NCI-H128 (cell line): Measurements from ENCODE around the gene SLC31A2.
A peak's percentile ranks its signal among the peaks of the same experiment; 100 is the strongest.
"Not testable (repeated sequence)": the region's sequence is repeated elsewhere in the genome, so short reads cannot be mapped to it uniquely, and the experiment has no call there.

Experiments
- DNase-seq: peaks from one replicate; lab custom pipeline; 2025; ENCODE audit not compliant: unreplicated experiment; lab: John Stamatoyannopoulos, UW

SLC31A2 gene, protein sequence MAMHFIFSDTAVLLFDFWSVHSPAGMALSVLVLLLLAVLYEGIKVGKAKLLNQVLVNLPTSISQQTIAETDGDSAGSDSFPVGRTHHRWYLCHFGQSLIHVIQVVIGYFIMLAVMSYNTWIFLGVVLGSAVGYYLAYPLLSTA

DNA sequence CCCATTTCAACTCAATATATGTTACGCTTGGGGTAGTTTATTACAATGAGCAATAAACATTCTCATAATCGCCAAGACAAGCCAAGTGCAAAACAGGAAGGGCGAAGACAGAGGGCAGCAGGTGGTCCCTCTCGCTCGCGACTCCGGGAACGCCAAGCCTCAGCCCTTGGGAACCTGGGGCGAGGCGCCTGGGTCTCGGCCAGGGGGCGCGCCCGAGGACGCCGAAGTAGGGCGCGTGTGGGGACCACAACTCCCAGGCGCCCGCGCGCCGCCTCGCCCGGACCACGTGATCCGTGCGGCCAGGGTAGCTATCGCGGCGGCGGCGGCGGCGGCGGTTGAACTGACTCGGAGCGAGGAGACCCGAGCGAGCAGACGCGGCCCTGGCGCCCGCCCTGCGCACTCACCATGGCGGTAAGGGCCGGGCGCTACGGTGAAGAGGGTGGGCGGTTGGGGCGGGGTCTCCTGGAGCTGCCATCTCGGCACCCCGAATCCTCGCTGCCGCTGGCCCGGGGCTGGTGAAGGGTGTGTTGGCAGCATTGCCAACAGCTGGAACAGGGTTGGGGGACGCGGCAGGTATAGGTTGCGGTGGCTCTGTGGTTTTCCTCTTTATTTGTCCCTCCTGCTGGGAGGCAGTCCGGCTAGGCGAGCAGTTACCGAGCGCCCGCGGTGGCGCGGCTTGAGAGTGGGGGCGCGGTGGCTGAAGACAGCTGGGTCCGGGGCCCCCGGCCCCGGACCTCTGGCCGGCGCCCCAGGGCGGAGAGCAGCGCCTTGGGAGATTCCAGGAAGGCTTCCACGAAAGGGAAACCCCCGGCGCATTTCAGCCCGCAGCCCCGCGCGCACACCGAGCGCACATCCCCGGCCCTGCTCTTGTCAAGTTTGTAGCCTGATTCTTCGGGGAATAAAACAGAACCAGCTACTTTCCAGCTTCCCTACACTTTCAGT lies at the start of gene SLC31A2:
TSS of gene SLC31A2 (plus strand) at position 338 of the 942 bp plus-strand sequence. CDS start at position 406, 68 bp downstream.
- peak; percentile 87 for DNase-seq

DNA sequence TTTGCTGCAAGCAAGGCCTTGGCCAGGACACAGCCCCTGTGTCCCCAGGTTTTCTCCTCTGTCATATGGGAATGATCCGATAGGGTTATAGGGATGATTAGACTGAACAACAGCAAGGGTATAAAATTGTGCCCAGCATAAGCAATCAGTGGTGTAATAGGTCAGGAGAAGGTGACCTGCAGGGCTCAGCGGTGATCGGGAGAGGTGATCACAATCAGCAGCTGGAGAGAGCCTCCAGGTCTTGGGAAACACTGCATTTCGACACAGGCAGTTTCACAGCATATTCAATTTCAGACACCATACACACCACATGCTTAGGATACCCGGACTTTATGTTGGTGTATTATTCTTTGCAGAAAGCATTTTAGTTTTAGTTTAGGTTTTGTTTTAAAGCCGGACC lies 45.5 kb upstream of the SLC31A2 start:
- DNase-seq: not testable (repeated sequence)

DNA sequence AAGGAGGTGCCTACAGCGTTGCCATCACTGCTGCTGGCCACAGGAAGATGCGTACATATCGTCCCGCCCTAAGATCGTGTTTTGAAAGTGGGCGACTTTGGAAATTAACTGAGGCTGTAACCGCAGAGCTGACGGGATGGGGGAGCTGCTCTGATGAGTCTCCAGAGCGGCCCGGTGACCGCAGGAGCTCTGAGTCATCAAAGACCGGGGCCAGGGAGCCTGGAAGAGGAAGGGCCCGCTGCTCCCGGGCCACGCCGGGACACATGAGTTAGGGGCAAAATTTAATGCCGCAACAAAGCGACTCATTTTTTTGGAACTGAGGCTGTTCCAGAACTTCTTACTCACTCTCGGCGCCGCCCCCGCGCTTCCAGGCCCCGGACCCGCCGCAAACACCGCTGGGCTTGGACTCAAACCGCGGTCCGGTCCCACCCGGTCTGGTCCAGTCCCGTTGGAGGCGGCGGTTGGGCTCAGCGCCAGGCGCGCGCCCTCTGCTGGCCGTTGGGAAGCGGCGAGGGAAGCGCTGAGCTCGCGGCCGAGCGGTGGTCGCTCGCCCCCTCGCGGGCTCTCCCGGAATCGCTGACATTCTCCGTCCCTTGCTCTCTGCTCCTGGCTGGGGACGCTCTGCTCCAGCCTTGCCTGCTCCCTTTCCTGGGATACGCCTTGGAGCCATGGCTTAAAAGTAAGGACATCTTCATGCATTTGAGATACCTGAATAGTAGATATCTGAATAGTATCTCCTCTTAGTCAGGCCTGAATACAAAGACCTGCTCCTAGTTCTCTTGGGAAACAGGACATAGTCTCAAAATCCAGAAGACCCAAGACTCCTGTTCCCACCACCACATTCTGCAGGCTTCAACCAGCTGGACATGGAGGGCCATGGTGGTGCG lies 39.5 kb upstream of the SLC31A2 start:
- not testable (repeated sequence) for DNase-seq

DNA sequence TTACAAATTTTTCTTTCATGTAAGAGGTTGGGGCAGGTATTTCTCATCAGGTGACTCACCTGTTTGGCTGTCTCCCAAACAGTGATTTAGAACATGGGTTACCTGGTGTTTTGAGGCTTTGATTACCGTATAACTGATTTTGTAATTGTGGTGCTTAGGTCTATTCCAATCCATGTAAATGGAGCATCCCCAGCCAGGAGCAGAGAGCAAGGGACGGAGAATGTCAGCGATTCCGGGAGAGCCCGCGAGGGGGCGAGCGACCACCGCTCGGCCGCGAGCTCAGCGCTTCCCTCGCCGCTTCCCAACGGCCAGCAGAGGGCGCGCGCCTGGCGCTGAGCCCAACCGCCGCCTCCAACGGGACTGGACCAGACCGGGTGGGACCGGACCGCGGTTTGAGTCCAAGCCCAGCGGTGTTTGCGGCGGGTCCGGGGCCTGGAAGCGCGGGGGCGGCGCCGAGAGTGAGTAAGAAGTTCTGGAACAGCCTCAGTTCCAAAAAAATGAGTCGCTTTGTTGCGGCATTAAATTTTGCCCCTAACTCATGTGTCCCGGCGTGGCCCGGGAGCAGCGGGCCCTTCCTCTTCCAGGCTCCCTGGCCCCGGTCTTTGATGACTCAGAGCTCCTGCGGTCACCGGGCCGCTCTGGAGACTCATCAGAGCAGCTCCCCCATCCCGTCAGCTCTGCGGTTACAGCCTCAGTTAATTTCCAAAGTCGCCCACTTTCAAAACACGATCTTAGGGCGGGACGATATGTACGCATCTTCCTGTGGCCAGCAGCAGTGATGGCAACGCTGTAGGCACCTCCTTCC lies 37.9 kb upstream of the SLC31A2 start:
- not testable (repeated sequence) for DNase-seq

DNA sequence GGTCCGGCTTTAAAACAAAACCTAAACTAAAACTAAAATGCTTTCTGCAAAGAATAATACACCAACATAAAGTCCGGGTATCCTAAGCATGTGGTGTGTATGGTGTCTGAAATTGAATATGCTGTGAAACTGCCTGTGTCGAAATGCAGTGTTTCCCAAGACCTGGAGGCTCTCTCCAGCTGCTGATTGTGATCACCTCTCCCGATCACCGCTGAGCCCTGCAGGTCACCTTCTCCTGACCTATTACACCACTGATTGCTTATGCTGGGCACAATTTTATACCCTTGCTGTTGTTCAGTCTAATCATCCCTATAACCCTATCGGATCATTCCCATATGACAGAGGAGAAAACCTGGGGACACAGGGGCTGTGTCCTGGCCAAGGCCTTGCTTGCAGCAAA lies 32.0 kb upstream of the SLC31A2 start:
- DNase-seq: not testable (repeated sequence)

DNA sequence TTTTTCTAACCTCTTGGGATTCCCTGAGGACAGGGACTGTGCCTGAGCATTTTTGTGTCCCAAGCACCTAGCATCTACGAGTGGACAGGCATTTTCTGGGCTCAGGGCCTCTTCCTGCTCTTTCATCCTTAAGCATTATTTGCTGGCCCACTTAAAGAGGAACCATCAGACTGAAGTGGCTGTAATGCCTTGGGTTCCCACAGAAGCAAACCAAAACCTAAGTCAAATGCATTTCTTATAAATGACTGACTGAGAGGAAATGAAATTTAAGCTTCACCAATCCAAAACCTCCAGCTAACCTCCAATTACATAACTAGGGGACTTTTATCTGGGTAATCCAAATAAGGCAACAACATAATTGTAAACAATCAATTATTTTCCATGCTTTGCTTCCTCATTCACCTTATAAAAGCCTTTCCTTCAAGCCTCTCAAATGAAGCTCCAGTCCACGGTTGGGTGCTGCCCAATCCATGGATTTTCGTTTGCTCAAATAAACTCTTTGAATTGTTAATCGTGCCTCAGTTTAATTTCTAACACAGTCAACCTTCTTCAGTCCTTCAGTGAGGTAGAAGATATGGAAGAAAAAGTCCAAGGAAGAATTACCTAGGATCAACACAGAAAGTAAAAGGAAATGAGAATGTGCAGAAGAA lies 25.3 kb upstream of the SLC31A2 start:
- no peak for DNase-seq

DNA sequence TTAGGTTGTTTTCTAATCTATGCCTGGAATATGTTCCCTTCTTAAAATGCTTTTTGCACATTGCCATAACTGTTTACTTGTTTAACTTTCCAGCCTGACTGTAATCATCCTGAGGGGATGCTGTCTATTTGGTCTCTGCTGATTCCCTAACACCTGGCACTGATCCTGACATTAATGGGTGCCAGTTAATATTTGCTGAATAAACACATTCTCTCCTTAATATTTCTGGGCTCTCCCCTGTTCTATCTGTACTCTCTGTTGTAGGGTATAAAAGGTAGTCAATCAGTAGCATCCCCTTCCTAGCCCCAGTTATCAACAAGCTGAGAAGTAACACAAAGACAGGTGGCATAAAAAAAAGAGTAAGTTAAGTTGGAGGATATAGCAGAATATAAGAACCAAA lies 21.3 kb upstream of the SLC31A2 start:
- no peak for DNase-seq

DNA sequence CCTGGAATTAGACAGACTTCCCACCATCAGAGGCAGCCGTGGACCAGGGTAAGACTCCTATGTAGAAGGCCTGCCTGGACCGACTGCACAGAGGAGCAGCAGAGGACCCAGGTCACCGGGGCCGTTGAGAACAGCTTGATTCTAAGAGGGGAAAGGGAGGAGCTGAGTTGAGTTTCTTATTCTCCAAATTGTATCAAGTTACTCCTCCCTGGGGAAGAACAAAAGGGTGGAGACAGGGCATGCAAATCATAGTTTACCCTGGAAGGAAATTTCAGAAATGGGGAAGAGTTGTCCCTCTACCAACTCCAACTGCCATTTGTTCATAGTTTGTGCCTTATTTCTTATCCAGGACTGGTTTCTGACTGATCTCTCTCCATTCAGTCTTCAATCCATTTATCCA lies 20.9 kb upstream of the SLC31A2 start:
- DNase-seq: no peak

DNA sequence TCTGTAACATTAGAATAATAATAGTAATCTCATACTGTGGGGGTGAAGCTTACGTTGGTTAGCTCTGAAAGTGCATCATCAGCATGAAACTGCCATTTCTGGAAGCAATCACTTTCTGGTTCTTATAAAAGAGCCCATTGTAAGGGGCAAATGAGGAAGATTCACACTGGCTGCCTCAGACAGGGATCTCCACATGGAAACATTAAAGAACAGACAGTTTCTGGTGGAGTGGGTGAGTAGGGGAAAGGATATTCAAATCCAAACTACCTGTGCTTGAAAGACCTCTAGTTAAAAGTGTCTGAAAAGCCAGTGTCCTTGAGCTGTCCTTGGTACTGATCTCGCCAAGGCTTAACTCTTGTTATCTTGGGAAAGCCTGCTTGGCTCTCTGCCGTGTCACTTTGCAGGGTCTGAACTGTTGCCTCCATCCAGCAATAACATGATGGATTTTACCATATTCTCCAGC lies 19.1 kb upstream of the SLC31A2 start:
- DNase-seq: no peak

DNA sequence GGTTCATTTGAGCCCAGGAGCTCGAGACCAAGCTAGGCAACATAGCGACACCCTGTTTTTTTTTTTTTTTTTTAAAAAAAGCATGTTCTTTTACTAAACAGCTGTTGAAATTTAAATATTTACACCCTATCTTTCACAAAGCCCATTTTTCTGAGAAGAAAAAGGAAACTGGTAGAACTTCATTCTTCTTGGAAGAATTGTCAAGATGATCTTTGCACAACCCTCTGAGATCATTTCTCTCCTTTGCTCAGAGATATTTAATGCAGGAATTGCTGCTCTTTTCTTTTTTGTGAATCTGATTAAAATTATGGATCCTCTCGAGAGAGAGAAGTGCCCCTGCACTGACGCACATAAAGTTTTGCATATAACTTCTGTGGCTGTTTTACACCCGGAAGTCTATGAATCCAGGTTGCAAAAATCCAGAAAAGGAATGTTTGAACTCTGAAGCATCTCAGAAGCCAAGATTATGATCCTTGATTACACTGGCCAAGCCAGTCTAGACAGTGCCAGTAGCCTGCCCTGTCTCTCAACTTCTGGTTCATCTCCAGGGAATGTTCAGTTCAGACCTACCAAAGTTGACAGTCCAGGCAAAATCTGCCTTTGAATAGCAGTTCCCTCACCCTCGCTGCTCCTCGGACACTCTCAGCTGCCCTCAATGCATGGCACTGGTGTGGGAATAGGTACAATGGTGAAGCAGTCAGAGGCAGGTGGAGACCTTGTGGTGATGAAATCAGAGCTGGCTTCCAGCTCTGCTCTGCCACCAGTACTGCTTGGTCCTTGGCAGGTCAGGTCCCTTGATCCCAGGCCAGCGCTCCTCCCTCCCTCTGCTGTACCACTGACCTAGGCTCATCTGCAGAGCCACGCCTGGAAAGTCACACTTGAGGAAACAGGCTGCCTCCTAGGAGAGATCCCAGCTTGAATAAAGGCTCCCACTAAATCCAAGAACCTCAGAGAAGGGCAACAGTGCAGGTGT lies 13.3 kb upstream of the SLC31A2 start:
- DNase-seq: no peak

DNA sequence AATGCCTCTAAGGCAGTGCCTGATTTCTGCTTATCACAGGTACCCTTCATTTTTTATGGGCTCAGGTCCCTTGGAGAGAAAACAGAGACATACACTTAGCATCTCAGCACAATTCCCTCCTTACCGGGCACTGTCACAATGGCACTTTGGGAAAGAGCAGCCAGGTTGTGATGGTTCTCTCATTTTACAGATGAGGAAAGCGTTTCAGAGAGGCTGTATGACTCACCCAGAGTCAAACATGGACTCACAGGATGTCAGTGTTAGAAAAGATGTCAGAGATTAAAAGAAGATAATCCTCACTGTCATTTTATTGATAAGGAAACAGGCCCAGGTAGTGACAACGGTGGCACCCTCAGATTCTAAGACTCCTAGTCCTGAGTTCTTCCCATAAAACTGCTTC lies 12.0 kb upstream of the SLC31A2 start:
- DNase-seq: no peak

DNA sequence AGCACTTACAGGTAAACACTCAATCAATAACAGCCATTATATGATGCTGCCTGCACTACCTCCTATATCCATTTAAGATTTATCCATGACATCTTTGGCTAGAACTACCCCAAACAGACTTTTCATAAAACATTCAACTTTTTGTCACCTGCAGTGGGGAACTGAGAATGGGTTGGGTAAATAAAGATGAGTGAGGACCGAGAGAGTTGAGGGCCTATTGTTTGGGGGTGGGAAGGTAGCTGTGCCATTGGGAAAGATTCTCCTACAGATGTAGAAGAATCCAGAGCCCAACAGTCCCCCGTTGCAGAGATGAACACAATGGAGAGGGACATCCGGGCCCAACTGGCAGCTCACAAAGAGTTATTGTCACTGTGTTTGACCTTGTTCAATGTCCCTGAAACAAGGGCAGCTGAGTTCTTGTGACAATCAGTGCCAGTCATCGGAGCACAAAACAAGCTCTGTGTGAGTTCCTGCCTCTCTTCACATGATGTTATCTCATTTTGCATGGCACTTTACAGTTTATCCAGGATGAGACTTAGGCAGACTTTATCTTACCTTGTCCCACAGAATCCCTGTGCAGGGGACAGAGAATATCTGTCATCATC lies 11.5 kb upstream of the SLC31A2 start:
- no peak for DNase-seq

DNA sequence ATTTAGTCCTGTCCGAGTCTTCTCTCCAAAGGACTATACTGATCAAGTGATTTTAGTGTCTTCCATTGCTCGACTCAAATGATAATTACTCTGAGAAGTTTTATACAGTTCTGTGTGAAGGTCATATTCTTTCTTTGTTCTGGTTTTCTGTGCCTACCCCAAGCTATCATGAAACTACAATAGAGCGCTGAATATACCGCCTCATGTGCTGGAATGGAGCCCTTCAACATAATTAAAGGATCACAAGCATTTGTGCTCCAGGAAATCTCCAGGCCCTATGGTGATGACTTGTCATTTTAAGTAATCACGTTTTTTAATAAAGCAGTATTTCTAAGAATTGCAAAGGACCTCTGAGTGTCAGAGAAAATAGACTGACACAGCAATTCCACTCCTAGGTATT lies 10.9 kb upstream of the SLC31A2 start:
- DNase-seq: no peak

DNA sequence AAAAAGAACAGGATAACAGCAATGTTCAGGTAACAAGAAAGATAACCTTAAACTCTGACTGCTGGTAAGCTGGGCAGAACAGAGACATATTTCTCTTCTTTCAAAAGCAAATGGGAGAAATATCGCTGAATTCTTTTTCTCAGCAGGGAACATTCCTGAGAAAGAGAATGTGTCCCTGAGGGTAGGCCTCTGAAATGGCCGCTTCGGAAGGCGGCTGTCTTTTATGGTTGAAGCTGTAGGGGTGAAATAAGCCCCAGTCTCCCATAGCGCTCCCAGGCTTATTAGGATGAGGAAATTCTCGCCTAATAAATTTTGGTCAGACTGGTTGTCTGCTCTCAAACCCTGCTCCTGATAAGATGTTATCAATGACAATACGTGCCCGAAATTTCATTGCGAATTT lies 9.9 kb upstream of the SLC31A2 start:
- DNase-seq: not testable (repeated sequence)

DNA sequence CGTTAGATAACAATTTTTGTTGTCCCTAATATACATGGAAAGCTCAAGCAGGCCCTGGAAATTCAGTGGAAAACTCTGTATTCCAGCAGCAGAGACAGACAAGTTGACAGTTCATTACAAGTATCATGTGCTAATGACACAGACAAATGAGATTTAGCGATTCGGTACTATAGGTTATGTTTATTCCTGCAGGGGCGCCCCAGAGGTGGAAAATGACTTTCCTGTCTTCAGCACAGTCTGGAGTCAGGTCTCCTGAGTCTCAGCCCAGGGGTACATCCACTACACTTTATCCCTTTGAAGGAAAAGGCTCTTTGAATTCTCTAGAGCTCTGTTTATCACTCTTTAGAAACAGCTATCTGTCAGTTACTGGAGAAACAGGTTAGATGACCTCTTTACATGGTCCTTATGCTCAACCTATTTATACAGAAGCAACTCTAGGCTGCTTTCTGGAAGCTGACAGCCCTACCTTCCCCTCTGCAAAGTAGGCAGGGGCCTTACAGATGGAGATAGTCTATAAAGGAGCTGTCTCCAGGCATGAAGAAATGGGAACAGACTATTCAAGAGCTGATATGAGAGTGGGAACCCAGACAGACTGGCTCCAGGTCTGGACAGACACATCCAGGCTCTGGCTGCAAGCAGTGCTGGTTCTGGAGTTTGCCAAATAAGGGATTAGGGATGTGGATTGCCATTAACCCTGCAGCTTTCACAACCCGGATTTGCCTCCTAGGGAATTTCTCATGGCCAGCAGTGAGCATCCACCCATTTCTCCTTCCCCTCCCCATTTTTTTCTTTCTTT lies 7.2 kb upstream of the SLC31A2 start:
- DNase-seq: no peak

DNA sequence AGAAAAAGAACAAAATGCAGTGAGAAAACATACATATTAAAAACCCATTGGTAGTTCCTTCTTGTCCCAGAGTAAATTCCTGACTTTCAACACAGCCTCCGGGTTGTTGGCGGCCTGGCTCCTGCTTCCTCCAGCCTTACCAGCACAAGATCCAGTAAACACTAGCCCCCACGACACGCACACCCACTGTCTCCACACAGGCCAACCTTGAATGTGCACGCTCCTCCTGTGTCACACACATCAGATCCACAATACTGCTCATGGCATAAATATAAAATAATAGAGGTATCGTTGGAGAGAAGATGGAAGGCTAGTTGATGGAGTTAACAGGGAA lies 2.5 kb upstream of the SLC31A2 start:
- no peak for DNase-seq

DNA sequence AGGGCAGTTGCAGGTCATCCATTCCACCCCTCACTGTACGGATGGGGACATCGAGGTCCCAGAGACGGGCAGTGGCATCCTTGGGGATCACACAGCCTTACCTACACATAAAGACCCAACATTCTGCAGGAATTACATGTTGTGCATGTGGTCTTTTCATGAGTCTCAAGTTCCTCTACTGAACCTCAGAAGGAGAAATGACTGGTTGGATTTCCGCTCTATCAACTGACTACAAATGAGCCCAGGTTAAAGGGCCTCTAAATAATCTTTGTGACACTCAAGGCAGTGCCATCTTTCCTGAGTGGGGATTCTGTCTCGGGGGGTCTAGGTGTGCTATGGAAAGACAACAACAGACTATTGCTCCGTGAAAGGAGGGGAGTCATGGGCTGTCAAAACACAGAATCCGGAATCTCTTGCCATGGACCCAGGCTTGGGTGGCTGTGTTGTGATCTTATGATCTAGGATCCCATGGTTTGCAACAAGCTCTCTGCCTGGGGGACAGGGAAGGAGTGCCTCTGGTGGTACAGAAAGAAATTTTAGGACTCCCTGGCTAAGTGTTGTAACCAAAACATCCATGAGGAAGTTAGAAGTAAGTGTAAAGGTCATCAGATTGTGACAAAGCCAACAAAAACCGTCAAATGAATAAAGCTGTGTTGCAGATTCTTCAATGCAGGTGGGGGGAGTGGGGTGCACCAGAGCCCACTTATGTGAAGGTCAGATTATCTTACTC lies 1.9 kb upstream of the SLC31A2 start:
- no peak for DNase-seq
